Measurements from ENCODE around the gene STK26.
"Not testable (repeated sequence)": the region's sequence is repeated elsewhere in the genome, so short reads cannot be mapped to it uniquely, and the experiment has no call there.

STK26 gene

DNA sequence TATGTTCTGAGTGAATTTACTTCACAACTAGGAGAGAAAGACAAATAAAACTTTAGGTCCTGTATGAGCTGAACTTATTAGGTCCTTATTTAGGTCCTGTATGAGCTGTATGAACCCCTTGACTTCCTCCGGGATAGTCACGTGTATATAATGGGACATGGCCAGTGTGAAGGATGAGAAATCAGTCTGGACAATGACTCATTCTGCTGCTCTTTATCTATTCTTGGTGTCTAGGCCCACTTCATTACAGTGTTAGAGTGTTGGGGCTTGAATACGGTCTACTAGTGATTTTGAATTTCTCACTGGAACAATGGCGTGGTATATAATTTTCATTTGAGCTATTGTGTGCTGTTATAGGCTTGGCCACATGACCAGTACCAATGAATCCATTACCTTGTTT, 21.9 kb downstream of the STK26 start:
- H3F3A ChIP-seq (ENCODE audit: low read depth) = no peaks in the 10 kb centered on the region
- no peaks in the 10 kb centered on the region for H3K27me3 ChIP-seq (ENCODE audit: insufficient read depth, low read length, poor library complexity, severe bottlenecking)
- TF ChIP-seq, protein P1, sequence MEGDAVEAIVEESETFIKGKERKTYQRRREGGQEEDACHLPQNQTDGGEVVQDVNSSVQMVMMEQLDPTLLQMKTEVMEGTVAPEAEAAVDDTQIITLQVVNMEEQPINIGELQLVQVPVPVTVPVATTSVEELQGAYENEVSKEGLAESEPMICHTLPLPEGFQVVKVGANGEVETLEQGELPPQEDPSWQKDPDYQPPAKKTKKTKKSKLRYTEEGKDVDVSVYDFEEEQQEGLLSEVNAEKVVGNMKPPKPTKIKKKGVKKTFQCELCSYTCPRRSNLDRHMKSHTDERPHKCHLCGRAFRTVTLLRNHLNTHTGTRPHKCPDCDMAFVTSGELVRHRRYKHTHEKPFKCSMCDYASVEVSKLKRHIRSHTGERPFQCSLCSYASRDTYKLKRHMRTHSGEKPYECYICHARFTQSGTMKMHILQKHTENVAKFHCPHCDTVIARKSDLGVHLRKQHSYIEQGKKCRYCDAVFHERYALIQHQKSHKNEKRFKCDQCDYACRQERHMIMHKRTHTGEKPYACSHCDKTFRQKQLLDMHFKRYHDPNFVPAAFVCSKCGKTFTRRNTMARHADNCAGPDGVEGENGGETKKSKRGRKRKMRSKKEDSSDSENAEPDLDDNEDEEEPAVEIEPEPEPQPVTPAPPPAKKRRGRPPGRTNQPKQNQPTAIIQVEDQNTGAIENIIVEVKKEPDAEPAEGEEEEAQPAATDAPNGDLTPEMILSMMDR (conservative IDR thresholded peaks at IDR 0.05; ENCODE audit: low read length) = no peak
- no peak for TF ChIP-seq EZH2phosphoT487 (IDR thresholded peaks at IDR 0.05; ENCODE audit: borderline replicate concordance)
- no peak overlapping the region for H3K4me3 ChIP-seq (ENCODE audit: low read length, poor library complexity, severe bottlenecking)
- H3K79me2 ChIP-seq (ENCODE audit: insufficient read depth, low read length) = peaks cover 91% of the 10 kb centered on the region
- H4K20me1 ChIP-seq (ENCODE audit: insufficient read depth, low read length, poor library complexity, severe bottlenecking) = peaks cover 79% of the 10 kb centered on the region
- H3K36me3 ChIP-seq (ENCODE audit: insufficient read depth, low read length) = no peaks in the 10 kb centered on the region
- H3K4me2 ChIP-seq (ENCODE audit: low read depth, low read length, poor library complexity, severe bottlenecking) = no peak overlapping the region
- no peak overlapping the region for H2AFZ ChIP-seq (ENCODE audit: low read length)
- H3K9ac ChIP-seq (ENCODE audit: low read depth, low read length, poor library complexity, severe bottlenecking) = no peak overlapping the region
- H3K4me1 ChIP-seq (ENCODE audit: insufficient read depth, low read length, poor library complexity, severe bottlenecking) = no peaks in the 10 kb centered on the region
- no peaks in the 10 kb centered on the region for H3K9me3 ChIP-seq (ENCODE audit: insufficient read depth, low read depth, low read length)
- no peaks in the 10 kb centered on the region for H3K9me2 ChIP-seq (replicated peaks; ENCODE audit: low read depth, low read length)

DNA sequence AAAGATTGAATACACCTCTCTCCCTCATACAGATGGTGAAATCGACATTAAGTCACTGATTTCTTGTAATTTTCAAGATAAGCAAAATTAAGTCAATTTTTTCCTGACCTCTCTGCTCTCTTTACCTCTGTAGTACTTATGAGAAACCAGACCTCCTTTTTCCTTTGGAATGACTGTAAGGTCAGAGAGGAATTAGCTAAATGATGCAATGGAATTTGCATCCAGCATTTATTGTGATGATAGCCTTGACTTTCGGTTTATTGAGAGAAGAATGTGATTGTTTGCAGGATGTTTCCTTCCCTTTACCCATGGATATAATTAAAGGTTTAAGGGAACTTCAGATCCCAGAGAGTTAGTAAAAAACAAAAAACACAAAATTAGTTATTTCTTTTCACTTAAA, 22.4 kb downstream of the STK26 start:
- peaks cover 91% of the 10 kb centered on the region for H3K79me2 ChIP-seq (ENCODE audit: insufficient read depth, low read length)
- no peak overlapping the region for H3K9ac ChIP-seq (ENCODE audit: low read depth, low read length, poor library complexity, severe bottlenecking)

DNA sequence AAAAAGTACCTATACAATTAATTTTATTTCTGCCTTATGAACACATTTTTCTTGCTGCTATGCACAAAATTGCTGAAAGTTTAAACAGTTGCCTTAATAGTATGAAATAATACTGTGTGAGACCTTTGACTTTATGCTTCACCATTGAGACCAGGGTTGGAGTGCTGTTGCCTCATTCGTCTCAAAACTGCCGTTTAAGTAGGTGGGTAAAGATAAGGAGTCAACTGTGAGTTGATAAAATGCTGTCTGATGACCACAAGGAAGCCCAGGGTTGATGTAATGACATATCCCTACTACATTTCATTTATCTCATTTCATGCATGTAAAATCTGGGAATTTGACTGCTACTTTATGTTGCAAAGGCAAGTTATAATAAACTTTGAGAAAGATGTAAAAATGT, 23.4 kb downstream of the STK26 start:
- no peak overlapping the region for H3K4me2 ChIP-seq (ENCODE audit: low read depth, low read length, poor library complexity, severe bottlenecking)
- no peak for TF ChIP-seq EZH2phosphoT487 (IDR thresholded peaks at IDR 0.05; ENCODE audit: borderline replicate concordance)
- TF ChIP-seq, protein P1 (conservative IDR thresholded peaks at IDR 0.05; ENCODE audit: low read length) = no peak
- H3K79me2 ChIP-seq (ENCODE audit: insufficient read depth, low read length) = peaks cover 91% of the 10 kb centered on the region
- no peaks in the 10 kb centered on the region for H3K4me1 ChIP-seq (ENCODE audit: insufficient read depth, low read length, poor library complexity, severe bottlenecking)
- H3K36me3 ChIP-seq (ENCODE audit: insufficient read depth, low read length) = peaks cover 4% of the 10 kb centered on the region; the same call in 1 of the 2 replicates
- no peaks in the 10 kb centered on the region for H3K9me2 ChIP-seq (replicated peaks; ENCODE audit: low read depth, low read length)
- no peaks in the 10 kb centered on the region for H3K9me3 ChIP-seq (ENCODE audit: insufficient read depth, low read depth, low read length)
- no peaks in the 10 kb centered on the region for H3F3A ChIP-seq (ENCODE audit: low read depth)
- H2AFZ ChIP-seq (ENCODE audit: low read length) = no peak overlapping the region
- no peak overlapping the region for H3K9ac ChIP-seq (ENCODE audit: low read depth, low read length, poor library complexity, severe bottlenecking)
- H3K4me3 ChIP-seq (ENCODE audit: low read length, poor library complexity, severe bottlenecking) = no peak overlapping the region
- H4K20me1 ChIP-seq (ENCODE audit: insufficient read depth, low read length, poor library complexity, severe bottlenecking) = peaks cover 74% of the 10 kb centered on the region
- H3K27me3 ChIP-seq (ENCODE audit: insufficient read depth, low read length, poor library complexity, severe bottlenecking) = no peaks in the 10 kb centered on the region

More for the DNA sequence above, 22.4 kb downstream of the STK26 start:
- Histone ChIP-seq H3K4me1 (ENCODE audit: insufficient read depth, low read length, poor library complexity, severe bottlenecking) (no peaks in the 10 kb centered on the region), H3K4me2 (ENCODE audit: low read depth, low read length, poor library complexity, severe bottlenecking) (no peak overlapping the region), H3K36me3 (ENCODE audit: insufficient read depth, low read length) (peaks cover 4% of the 10 kb centered on the region; the same call in 1 of the 2 replicates), H3K27me3 (ENCODE audit: insufficient read depth, low read length, poor library complexity, severe bottlenecking) (no peaks in the 10 kb centered on the region), H4K20me1 (ENCODE audit: insufficient read depth, low read length, poor library complexity, severe bottlenecking) (peaks cover 76% of the 10 kb centered on the region), H3K9me2 (replicated peaks; ENCODE audit: low read depth, low read length) (no peaks in the 10 kb centered on the region), H3K9me3 (ENCODE audit: insufficient read depth, low read depth, low read length) (no peaks in the 10 kb centered on the region), H3F3A (ENCODE audit: low read depth) (no peaks in the 10 kb centered on the region), H3K4me3 (ENCODE audit: low read length, poor library complexity, severe bottlenecking) (no peak overlapping the region), H2AFZ (ENCODE audit: low read length) (no peak overlapping the region)
- TF ChIP-seq, protein P1 (conservative IDR thresholded peaks at IDR 0.05; ENCODE audit: low read length) = no peak
- no peak for TF ChIP-seq EZH2phosphoT487 (IDR thresholded peaks at IDR 0.05; ENCODE audit: borderline replicate concordance)

DNA sequence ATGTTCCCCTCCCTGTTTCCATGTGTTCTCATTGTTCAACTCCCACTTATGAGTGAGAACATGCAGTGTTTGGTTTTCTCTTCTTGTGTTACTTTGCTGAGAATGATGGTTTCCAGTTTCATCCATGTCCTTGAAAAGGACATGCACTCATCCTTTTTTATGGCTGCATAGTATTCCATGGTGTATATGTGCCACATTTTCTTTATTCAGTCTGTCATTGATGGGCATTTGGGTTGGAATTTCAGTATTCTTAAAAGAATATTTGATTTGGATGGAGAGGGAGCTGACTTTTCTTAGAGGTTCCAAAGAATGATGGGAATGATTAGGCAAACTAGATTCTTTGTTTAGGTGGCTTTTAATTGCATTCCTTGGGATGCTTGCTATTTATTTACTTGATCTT, 28.7 kb downstream of the STK26 start:
- not testable (repeated sequence) for H3K9me3 ChIP-seq (ENCODE audit: insufficient read depth, low read depth, low read length); H2AFZ ChIP-seq (ENCODE audit: low read length); H3K4me2 ChIP-seq (ENCODE audit: low read depth, low read length, poor library complexity, severe bottlenecking); H3K4me1 ChIP-seq (ENCODE audit: insufficient read depth, low read length, poor library complexity, severe bottlenecking); H3K9me2 ChIP-seq (replicated peaks; ENCODE audit: low read depth, low read length); H3K9ac ChIP-seq (ENCODE audit: low read depth, low read length, poor library complexity, severe bottlenecking); H3K27me3 ChIP-seq (ENCODE audit: insufficient read depth, low read length, poor library complexity, severe bottlenecking); H3K4me3 ChIP-seq (ENCODE audit: low read length, poor library complexity, severe bottlenecking); H3F3A ChIP-seq (ENCODE audit: low read depth)
- peaks cover 27% of the 10 kb centered on the region; the same call in 1 of the 2 replicates for H3K36me3 ChIP-seq (ENCODE audit: insufficient read depth, low read length)
- peaks cover 93% of the 10 kb centered on the region for H3K79me2 ChIP-seq (ENCODE audit: insufficient read depth, low read length)
- peaks cover 56% of the 10 kb centered on the region for H4K20me1 ChIP-seq (ENCODE audit: insufficient read depth, low read length, poor library complexity, severe bottlenecking)
